HCT116 (cell line): ENCODE measurements around the gene EPB41L4A. TPM values are rescaled to one million over a fixed set of nuclear protein-coding genes. Genes with fewer than 3 reads are reported as not detected.

Source experiments
- ATAC-seq: fragments of 200-7000 bp; cut with Tn5 transposase; 2 replicates; pipeline ENCODE4 v1.9.1; 2020; ENCODE audit warnings: mild to moderate bottlenecking, moderate library complexity
- BruUV-seq: library from RNA; stranded (reverse); fragments of 400-500 nt; replicated peaks from 2 replicates; lab custom pipeline; 2021; lab: Mats Ljungman, UMichigan
- CTCF ChIA-PET: fragments of 300-600 bp; sonication (Branson Sonifier 250); formaldehyde crosslinking; loops from one replicate; lab custom pipeline; 2021; ENCODE audit warnings: antibody characterized with exemption; lab: Charles Lee
- POLR2A ChIA-PET: fragments of 300-600, 350-600 bp; sonication (Branson Sonifier 250); formaldehyde crosslinking; loops from one replicate; lab custom pipeline; 2021; ENCODE audit warnings: antibody characterized with exemption; lab: Charles Lee
- RAD21 ChIA-PET, 2 experiments: fragments of 300-600 bp; sonication (Branson Sonifier 250); formaldehyde crosslinking; loops; one replicate each; lab custom pipeline; 2023; ENCODE audit warnings: low total read pairs in 2 of 2; ENCODE audit not compliant: uncharacterized antibody in 2 of 2, unreplicated experiment in 2 of 2, low non-redundant PET in 1 of 2; lab: Charles Lee
- DNase-seq: peaks from one replicate; pipeline ENCODE4 v3.0.0-alpha.2; 2010; ENCODE audit warnings: low read depth, low spot score
- H2AFZ ChIP-seq: fragments of 200-600 bp; shearing (Covaris generic), sonication (generic); 2 replicates; pipeline ENCODE4 v1.6.1; 2017; ENCODE audit warnings: low read depth, mixed run types, mixed read lengths, antibody characterized with exemption, low read length; ENCODE audit not compliant: poor library complexity, severe bottlenecking
- H3K27ac ChIP-seq: 2 replicates; pipeline ENCODE4 v1.5.1; 2012; ENCODE audit warnings: low read depth, low read length
- H3K27me3 ChIP-seq: fragments of 200-600 bp; sonication (generic); 2 replicates; pipeline ENCODE4 v1.6.1; 2016; ENCODE audit warnings: mixed run types, low read length, mixed read lengths; ENCODE audit not compliant: insufficient read depth
- H3K36me3 ChIP-seq, 2 experiments: fragments of 200-500 bp in 1 of 2; fragments of 200-600 bp in 1 of 2; sonication (Bioruptor generic) in 1 of 2; sonication (generic) in 1 of 2; 2 replicates each; pipeline versions ENCODE4 v1.5.1 to v1.6.1; 2014 to 2016; ENCODE audit warnings: low read length in 2 of 2, inconsistent platforms in 1 of 2, mixed read lengths in 1 of 2, mixed run types in 1 of 2; ENCODE audit not compliant: insufficient read depth in 2 of 2, control insufficient read depth in 1 of 2
- H3K4me1 ChIP-seq, 2 experiments: fragments of 200-600 bp in 1 of 2; sonication (generic) in 1 of 2; 2 replicates each; pipeline versions ENCODE4 v1.5.1 to v1.6.1; 2012 to 2017; ENCODE audit warnings: low read length in 2 of 2, inconsistent platforms in 1 of 2, mild to moderate bottlenecking in 1 of 2, mixed read lengths in 1 of 2, mixed run types in 1 of 2, moderate library complexity in 1 of 2; ENCODE audit not compliant: insufficient read depth in 2 of 2, control insufficient read depth in 1 of 2
- H3K4me2 ChIP-seq: fragments of 200-600 bp; sonication (generic); 2 replicates; pipeline ENCODE4 v1.6.1; 2017; ENCODE audit warnings: mixed run types, low read length, mixed read lengths
- H3K4me3 ChIP-seq, 2 experiments: fragments of 200-600 bp in 1 of 2; sonication (generic) in 1 of 2; replicated peaks in 1 of 2; 2 replicates each; pipeline ENCODE4 v1.5.1; 2011 to 2016; ENCODE audit warnings: low read length in 2 of 2, control low read depth in 1 of 2, low read depth in 1 of 2, mild to moderate bottlenecking in 1 of 2, mixed read lengths in 1 of 2, mixed run types in 1 of 2
- H3K79me2 ChIP-seq: fragments of 200-600 bp; sonication (generic); 2 replicates; pipeline ENCODE4 v1.6.1; 2017; ENCODE audit warnings: mild to moderate bottlenecking, mixed run types, low read length, moderate library complexity, mixed read lengths; ENCODE audit not compliant: insufficient read depth
- H3K9ac ChIP-seq: fragments of 200-600 bp; sonication (generic); 2 replicates; pipeline ENCODE4 v1.6.1; 2016; ENCODE audit warnings: low read length, mixed read lengths
- H3K9me2 ChIP-seq: fragments of 200-600 bp; sonication (generic), shearing (Covaris generic); 2 replicates; pipeline ENCODE4 v1.6.1; 2017; ENCODE audit warnings: mixed run types, mild to moderate bottlenecking, moderate library complexity; ENCODE audit not compliant: insufficient read depth
- H3K9me3 ChIP-seq, 2 experiments: fragments of 200-500 bp in 1 of 2; fragments of 200-600 bp in 1 of 2; sonication (Bioruptor generic) in 1 of 2; sonication (generic) in 1 of 2; 2 replicates each; pipeline ENCODE4 v1.6.1; 2014 to 2017; ENCODE audit warnings: low read length in 2 of 2, mixed read lengths in 2 of 2, inconsistent platforms in 1 of 2, low read depth in 1 of 2, mild to moderate bottlenecking in 1 of 2, mixed run types in 1 of 2, moderate library complexity in 1 of 2; ENCODE audit not compliant: control insufficient read depth in 1 of 2, insufficient read depth in 1 of 2
- H4K20me1 ChIP-seq: fragments of 200-600 bp; sonication (generic), shearing (Covaris generic); 2 replicates; pipeline ENCODE4 v1.6.1; 2017; ENCODE audit warnings: mixed run types, mild to moderate bottlenecking, moderate library complexity; ENCODE audit not compliant: insufficient read depth
- CBX3 ChIP-seq: IDR thresholded peaks from 2 replicates; pipeline ENCODE4 v1.6.1; 2012; ENCODE audit warnings: low read depth
- CTCF ChIP-seq, 3 experiments: fragments of 200-600 bp in 1 of 3; sonication (generic) in 1 of 3; IDR thresholded peaks in 2 of 3; conservative IDR thresholded peaks in 1 of 3; 2 replicates each; pipeline ENCODE4 v1.5.1; 2012 to 2017; ENCODE audit warnings: low read depth in 2 of 3, low read length in 2 of 3, antibody characterized with exemption in 1 of 3, borderline replicate concordance in 1 of 3, control low read depth in 1 of 3, mild to moderate bottlenecking in 1 of 3, mixed read lengths in 1 of 3, mixed run types in 1 of 3, moderate library complexity in 1 of 3; ENCODE audit not compliant: insufficient read depth in 1 of 3
- ELF1 ChIP-seq: IDR thresholded peaks from 2 replicates; pipeline ENCODE4 v1.6.1; 2012; ENCODE audit warnings: low read depth, borderline replicate concordance
- EZH2phosphoT487 ChIP-seq: fragments of 200-600 bp; IDR thresholded peaks from 2 replicates; pipeline ENCODE4 v1.6.1; 2018; ENCODE audit warnings: antibody characterized with exemption, borderline replicate concordance
- POLR2A ChIP-seq: IDR thresholded peaks from 2 replicates; pipeline ENCODE4 v1.7.0; 2011; ENCODE audit warnings: borderline replicate concordance; ENCODE audit not compliant: insufficient read depth, insufficient read length; ENCODE audit errors: extremely low read depth
- YY1 ChIP-seq: IDR thresholded peaks from 2 replicates; pipeline ENCODE4 v1.6.1; 2011; ENCODE audit warnings: low read length, low read depth, moderate library complexity, mild to moderate bottlenecking; ENCODE audit not compliant: insufficient replicate concordance; ENCODE audit errors: extremely low read depth
- ZFX ChIP-seq: fragments of 450-650 bp; IDR thresholded peaks from 2 replicates; pipeline ENCODE4 v1.6.1; 2017
- ZNF274 ChIP-seq: fragments of 200-500 bp; sonication (Bioruptor generic); IDR thresholded peaks from 2 replicates; pipeline ENCODE4 v1.6.1; 2014; ENCODE audit warnings: mild to moderate bottlenecking, low read depth, low read length, inconsistent platforms
- intact Hi-C: fragments of 100-400 bp; cut with micrococcal nuclease; formaldehyde crosslinking; loops from 2 replicates; pipeline ENCODE4 v1.10.0; 2022
- total RNA-seq: library from RNA; stranded (reverse); gene quantifications from one replicate; pipeline ENCODE4 v1.2.1, GENCODE V29; 2021; ENCODE audit not compliant: unreplicated experiment
- TF ChIP-seq, protein P1 (sequence below): IDR thresholded peaks from 2 replicates; pipeline ENCODE4 v1.6.1; 2012

The EPB41L4A gene
- total RNA-seq, 1 experiment from 2014 or later = 2.8 TPM

- Histone ChIP-seq H3K9me2 (no peaks in the 10 kb centered on the region), H3K27ac (no peak overlapping the region), H4K20me1 (no peaks in the 10 kb centered on the region), H3K4me2 (no peak overlapping the region), H2AFZ (no peak overlapping the region), H3K9me3 (no peaks in the 10 kb centered on the region), H3K36me3 (no peaks in the 10 kb centered on the region), H3K4me1 (no peaks in the 10 kb centered on the region), H3K4me3 (no peak overlapping the region), H3K79me2 (no peaks in the 10 kb centered on the region), H3K27me3 (0 out of 2 replicates have a peak, but pooled peaks cover 3% of the 10 kb centered on the region), H3K9ac (no peak overlapping the region)
- intact Hi-C loops = no loop called here
- ChIA-PET CTCF (no interaction called here), RAD21 (no interaction called here), POLR2A (no interaction called here)
- no TSS peak for BruUV-seq
- TF ChIP-seq ZNF274 (no peak), CBX3 (no peak), CTCF (IDR thresholded peaks at IDR 0.05 in 2 of 3, conservative IDR thresholded peaks at IDR 0.05 in 1 of 3; ENCODE audit: borderline replicate concordance in 1 of 3, insufficient read depth in 1 of 3, low read depth in 2 of 3, low read length in 2 of 3) (no peak), ELF1 (no peak), EZH2phosphoT487 (no peak), POLR2A (no peak), YY1 (no peak), ZFX (no peak)
- TF ChIP-seq, protein P1, sequence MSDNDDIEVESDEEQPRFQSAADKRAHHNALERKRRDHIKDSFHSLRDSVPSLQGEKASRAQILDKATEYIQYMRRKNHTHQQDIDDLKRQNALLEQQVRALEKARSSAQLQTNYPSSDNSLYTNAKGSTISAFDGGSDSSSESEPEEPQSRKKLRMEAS = no peak
- DNase-seq (no peak), ATAC-seq (peak; percentile 61)
These were observed 129.6 kb downstream of the EPB41L4A start for GRCh38 chr5:112289465-112289864.
